GM18499 (cell line): Measurements from ENCODE around the gene CKB.

Experiments
- ATAC-seq: cut with Tn5 transposase; IDR thresholded peaks from one replicate; pipeline ENCODE4 v1.9.1; 2021; ENCODE audit warnings: moderate number of reproducible peaks; ENCODE audit not compliant: insufficient read depth, unreplicated experiment

CKB gene

DNA sequence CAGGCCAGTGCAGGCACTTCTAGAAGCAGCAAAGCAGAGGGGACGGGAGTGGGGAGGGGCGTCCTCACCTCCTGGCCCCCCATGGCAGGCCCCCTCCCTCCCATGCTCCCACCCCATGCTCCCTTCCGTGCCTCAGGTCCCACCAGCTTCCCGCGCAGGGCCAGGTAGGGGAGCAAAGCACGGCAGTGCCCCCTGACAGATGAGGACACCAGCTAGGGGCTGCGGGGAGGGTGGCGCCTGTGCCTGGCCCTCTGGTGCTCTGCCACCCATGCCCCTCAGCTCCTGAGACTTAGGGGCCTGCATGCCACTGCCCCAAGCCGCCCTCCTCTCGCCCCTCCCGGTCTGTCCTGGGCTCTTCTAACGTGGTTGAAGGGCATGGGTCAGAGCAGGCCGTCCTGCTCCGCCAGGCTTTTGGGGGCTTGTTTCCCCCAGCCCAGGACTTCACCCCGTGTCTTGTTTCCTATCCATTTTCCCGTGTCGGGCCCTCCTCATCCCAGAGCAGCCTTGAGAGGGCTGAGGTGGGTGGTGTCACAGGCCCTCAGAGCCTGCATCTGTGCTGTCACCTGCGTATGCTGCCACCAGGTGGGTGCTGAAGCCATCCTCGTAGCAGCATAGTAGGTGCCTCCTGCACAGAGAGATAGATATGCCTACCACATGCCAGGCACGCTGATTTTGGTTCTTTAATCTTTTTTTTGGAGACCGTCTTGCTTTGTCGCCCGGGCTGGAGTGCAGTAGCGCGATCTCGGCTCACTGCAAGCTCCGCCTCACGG lies 16.6 kb upstream of the CKB start:
- no peak for ATAC-seq

DNA sequence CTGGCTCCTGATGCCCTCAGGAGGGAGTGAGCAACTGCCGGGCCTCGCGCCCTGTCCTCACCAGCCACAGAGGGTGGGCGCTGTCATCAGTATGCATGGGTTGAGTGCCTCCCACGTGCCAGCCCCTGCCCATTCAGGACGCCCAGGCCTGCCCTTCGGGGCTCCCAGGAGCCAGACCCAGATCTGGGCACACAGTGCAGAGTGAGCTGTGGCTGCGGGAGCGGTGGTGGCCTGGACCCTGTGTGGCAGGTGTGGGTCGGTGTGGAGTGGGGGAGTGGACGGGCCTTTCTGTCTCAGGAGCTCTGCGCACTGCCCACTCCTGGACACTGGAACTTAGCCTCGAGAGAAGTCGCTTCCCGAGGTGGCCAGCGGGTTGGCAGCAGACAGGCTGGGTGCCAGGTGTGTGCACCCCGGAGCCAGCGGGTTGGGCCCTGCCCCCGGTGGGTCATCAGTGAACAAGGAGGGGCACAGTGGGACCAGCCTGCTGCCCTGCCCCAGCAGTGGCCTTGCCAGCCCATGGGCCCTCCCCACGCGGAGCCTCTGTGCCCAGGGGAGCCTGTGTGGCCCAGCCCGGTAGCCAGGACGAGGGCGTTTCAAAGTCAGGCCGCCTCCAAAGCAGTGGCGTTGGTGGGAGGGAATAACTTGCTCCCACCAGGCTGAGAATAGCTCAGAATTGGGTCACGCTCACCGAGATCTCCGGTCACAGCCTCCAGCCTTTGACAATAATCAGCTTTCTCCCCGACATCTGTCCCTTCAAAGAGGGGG lies 15.8 kb upstream of the CKB start:
- ATAC-seq = no peak

DNA sequence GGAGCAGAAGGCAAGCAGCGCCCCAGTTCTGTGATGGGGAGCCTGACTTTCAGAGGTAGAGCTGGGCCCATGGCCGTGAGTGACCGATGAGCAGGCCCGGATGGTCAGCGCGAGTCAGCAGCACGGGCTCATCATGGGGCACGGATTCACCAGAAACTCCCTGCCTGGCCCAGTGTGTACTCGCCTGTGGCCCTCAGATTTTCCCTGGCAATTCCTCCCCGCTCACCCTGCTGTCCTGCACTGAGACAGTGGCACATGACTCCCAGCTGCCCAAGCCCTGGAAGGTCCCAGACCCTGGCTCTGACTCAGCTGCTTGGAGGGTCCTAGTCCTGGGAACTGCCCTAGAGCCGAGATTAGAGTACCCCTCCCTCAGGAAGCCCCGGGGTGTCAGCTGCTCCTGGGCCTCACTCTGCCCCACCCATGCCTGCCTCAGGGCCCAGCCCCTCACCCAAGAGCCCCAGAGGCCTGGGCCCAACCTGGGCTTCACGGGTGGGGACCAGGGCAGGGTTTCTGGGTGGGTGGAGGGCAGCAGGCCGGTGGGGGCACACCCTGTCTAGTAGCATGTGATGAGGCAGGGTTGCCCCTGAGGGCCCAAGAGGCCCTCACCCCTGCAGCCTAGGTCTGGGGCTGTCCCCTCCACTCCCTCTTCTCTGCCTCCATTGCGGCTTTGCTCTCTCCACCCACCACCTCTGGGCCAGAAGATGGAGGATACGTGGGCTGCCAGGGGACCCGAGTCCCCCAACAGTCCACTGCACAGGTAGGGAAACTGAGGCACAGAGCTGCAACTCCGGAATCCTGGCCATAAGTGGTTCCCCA lies 14.8 kb upstream of the CKB start:
- ATAC-seq = no peak

DNA sequence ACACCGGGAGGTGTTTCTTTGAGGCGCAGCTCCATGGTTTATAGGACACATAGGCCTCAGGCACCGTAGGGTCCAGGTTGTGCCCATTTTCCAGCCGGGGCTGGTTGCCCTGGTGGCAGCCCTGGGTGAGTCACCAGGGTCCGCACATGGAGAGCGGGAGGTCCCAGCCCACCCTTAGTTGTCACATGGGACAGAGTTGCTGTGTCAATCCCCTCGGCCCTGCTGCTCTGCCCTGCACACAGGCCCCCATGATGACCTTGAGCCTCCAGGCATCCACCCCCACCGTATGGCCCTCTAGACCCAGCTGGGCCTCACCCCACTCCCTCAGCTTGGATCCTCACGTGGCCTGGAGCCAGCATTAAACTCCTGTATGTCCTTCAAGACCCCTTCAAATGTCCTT lies 14.1 kb upstream of the CKB start:
- ATAC-seq = no peak

DNA sequence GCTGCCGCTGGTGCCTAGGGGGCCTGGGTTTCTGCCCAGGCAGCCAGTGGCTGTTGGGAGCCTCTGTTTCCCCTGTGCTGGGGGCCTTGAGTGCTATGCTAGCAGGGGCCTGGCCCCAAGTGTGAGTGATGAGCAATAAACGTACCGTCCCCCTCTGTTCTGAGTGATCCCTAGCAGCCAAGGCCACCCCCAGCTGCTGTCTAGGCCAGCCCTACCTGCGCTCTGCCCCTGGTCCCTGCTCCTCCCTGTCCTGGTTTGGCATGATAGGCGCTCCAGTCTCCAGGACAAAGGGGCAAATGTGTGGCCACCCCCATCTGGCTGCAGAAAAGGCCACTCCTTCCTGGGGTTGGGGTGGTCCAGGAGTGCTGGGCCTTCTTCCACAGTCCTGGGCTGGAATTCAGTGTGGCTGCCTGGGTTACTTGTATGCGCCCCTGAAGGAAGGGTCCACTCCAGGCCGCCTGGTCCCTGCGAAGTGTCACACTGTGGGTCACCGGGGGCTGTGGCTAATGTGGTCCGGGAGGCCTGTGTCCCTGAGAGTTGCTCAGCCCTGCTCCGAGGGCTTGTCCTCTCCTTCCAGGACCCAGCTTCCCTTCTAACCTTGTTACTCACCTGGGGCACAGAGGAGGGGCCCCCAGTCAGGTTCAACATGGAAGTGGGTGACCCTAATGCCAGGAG lies 13.4 kb upstream of the CKB start:
- no peak for ATAC-seq

DNA sequence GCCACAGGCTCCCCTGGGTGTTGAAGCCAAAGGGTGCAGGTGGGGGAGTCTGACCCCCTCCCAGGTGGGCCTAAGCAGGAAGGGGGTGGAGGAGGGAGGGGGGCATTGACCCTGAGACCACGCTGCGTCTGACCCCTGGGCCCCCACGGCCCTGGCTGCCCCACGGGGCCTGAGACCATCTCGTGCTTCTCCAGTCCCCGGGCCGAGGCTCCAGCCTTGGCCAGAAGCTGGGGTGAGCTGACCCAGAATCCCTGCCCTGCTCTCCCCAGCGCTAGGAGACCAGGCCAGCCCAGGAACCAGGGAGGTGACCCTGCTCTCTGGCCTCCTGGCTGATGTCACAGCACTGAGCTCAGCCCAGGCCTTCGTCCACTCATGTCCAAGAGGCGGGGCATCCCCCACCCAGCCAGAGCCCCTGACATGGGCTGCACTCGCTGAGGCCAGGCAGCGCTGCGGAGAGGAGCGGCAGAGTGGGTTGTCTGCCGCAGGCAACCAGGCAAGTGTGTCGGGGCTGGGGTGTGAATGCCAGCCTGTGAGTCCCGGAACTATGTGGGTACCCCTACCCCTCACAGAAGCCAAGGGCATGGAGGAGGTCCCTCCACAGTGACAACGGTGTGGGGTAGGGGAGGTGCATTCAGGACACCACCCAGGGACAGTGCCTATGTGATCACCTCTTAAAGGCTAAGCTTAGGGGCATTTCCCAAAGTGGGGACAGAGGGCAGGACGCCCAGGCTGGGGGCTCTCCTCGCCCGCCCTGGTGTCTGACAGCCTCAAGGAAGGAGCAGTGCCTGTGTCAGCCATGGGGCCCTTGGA lies 12.7 kb upstream of the CKB start:
- no peak for ATAC-seq

DNA sequence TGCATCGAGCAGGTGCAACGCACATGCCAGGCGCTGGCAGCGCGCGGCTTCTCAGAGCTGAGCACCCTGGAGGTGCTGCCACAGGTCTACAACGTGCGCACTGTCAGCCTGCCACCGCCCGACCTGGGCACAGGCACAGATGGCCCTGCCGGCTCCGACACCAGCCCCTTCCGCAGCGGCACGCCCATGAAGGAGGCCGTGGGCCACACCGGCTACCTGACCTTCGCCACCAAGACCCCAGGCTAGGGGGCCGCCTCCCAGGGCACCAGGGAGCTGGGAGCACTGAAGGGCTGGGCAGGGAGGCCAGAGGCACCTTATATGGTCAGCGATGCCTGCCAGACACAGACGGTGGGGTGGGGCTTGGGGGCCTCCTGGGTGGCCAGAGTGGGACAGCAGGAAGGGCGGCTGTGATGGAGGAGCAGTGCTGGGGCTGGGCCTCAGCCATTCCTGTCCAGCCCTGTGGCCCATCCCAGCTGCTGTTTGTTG lies 12.0 kb upstream of the CKB start:
- ATAC-seq = no peak

DNA sequence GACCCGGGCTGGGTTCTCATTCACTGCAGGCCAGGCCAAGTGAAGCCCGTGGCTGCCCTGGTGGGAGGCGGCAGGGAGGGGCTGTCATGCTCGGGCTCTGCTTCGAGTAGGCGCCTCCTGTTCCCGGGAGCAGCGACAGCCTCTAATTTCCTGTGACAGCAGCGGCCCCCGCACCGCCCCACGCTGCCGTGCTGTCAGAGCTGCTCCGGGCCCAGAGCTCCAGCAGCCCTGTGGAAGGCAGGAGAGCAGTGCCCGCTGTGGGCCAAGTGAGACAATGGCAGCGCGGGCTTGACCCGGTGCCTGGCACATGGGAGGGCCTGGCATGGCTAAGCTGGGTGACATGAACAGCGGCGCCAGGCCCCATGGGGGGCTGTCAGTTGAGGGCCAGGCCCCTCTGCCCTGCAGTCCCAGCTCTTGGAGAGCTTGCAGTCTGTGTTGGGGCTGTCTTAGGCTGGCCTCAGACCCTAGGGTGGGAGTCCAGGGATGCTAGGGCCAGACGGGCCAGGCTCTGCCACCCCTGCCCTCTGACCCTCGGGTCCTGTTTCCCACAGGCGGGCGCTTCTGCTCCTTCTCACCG lies 11.5 kb upstream of the CKB start:
- ATAC-seq = no peak

DNA sequence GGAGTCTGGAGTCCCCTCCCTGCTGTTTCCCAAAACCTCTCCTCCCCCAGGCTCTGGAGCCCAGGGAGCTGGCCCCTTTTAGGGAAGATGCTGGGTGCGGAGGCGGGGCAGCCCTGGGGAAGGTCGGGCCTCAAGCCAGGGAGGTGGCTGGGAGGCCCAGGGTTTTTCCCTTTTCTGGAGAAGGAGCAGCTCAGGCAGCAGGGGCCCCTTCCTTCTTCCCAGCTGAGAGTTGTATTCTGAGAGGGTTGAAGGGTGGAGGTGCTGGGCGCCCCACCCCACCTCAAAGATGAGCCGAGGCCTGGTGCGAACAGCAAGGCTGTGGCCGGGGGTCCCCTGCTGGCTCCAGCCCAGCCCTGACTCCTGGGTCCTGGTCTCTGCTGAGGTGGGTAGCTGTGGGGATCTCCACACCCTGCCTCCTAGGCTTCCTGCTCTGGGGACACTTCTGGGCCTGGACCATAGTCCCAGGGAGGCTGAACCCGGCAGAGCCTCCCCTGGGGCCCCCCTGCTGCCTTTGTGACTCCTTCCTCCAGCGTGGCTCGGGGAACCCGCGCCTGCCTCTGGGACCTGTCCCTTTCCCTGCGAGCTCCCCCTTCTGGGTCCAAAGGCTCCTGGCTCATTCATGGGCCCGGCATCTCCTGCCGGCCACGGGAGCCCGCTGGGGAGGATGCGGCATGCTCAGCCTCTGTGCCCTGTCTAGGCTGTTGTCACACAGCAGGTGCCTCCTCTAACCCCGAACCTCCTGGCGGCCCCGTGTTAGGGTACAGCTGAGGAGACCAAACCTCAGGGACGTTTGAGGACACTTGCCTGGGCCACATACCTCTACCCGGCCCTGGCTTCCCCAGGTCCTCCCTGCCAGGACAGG lies 10.7 kb upstream of the CKB start:
- ATAC-seq = no peak

DNA sequence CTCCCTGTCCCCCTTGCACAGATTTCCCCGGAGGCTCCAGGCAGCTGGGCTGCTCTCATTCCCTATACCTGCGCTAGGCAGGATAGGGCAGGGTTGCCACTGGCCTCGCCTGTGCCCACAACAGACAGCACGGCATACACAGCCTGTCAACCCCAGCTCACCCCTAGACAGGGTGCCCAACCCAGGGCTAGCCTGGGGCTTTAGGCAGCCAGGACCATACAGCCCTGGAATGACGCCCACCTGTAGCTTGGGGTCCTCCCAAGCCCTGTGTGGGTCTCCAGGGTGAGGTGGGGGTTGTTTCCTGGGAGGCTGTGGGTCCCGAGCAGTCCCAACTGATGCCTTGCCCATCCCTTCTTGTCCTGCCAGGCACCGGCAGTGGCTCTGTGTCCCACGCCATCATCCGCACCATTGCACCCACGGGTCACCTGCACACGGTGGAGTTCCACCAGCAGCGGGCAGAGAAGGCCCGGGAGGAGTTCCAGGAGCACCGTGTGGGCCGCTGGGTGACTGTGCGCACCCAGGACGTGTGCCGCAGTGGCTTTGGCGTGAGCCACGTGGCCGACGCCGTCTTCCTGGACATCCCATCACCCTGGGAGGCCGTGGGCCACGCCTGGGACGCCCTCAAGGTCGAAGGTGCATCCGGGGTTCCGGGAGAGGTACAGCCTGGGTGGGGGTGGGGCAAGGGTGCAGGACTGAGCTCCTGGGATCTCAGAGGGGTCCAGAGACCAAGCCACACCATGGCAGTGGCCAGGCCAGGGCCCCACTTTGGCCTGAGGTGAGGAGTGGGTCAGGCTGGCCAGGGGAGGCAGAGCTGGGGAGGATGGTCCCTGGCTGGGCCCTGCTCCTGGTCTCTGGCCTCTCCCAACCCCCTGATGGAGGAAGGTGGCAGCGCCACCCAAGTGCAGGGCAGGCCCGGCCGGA lies 9.8 kb upstream of the CKB start:
- ATAC-seq = no peak

DNA sequence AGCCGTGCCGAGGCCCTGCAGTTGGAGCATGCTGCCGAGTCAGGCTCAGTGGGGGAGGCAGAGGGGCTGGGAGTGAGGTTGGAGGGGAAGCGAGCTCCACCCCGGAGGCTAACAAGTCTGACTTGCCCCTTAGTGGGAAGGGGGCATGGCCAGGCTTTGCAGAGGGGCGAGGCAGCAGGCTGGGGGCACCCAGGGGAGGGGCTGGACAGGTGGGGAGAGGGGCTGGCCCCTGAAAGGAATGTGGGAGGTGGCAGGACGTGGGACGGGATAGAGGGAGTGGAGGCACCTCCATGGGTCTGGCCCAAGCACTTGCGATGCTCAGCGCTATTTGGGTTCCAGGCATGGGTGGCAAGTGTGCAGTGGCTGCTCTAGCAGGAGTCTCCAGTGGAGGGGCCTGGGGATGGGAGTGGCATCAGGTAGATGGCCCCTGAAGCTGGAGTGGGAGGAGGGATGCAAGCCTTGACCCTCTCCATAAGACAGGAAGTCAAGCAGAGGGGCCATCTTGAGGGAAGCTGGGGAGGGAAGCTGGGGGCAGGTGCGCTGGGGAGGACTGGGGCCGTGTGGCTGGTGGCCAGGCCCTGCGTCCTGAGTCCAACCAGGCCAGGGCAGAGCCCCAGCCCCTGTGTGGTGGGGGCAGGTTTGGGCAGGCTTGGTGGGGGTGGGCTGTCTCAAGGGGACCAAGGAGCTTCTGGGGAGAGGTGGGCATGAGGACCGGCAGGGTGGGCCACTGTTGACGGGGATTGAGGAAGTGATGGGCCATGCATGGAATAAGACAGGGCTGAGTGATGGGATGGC lies 9.0 kb upstream of the CKB start:
- no peak for ATAC-seq

DNA sequence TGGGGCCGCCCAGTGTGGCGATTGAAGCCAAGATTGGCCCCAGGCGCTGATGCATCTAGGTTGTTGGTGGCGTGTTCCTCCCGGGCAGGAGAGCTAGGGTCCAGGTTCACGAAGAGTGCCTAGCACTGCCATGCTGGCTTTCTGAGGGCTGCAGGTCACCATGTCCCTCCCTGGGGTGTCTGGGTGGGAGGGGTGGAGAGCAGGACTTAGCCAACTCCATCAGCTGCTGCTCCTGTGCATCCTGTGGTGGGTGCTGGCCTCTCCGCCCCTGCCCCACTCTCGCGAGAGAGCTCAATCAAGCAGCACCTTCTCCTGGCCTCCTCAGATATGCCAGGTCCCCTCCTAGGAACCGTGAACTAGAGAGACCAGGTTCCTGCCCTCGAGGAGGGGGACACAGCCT lies 8.2 kb upstream of the CKB start:
- no peak for ATAC-seq

DNA sequence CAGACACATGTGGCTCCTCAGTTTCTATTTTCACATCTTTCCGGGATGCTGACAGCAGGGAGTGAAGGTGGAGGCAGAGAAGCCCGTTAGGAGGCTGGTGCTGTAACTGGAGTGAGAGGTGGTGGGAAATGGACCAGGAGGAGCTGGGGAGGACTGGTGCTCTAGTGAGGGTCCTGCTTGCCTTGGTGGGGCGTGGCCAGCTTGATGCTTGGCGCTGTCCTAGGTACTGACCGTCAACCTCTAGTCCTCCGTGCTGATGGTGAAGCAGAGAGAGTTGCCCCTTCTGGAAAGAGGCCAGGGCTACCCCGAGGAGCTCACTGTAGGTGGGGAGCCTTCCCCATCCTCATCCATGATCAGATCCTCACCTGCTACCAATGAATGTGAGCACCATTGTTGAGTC lies 7.8 kb upstream of the CKB start:
- no peak for ATAC-seq

DNA sequence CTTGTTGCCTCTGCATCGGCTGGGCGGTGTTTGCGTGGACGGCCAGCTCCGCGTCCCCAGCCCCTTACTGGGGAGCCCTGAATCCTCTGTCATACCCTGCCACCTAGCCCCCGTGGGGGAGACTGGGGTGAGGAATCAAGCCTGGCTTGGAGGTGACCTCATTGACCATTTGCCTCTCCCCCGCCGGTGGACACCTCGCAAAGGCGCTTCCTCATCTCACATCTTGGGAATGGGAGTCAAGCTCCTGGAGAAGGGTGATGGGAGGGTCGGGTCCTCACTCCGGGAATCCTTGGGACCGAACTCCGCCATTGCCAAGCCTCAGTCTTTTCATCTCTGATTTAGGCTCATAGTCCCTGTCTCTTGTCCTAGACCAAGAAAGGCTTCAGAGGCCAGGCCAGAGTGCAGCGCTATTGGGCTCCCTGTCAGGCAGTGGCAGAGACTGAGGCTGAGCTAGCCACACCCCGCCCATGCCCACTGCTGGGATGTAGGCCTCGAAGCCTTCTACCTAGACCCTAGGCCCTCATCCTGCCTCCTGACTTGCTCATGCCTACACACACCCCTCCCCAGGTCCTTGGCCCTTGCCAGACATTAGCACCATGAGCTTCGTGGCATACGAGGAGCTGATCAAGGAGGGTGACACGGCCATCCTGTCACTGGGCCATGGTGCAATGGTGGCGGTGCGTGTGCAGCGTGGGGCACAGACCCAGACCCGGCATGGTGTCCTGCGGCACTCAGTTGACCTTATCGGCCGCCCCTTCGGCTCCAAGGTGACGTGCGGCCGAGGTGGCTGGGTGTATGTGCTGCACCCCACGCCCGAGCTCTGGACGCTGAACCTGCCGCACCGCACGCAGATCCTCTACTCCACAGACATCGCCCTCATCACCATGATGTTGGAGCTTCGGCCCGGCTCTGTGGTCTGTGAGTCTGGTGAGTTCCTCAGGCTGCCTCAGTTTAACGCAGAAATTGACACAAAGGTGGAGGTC lies 7.0 kb upstream of the CKB start:
- ATAC-seq = no peak

DNA sequence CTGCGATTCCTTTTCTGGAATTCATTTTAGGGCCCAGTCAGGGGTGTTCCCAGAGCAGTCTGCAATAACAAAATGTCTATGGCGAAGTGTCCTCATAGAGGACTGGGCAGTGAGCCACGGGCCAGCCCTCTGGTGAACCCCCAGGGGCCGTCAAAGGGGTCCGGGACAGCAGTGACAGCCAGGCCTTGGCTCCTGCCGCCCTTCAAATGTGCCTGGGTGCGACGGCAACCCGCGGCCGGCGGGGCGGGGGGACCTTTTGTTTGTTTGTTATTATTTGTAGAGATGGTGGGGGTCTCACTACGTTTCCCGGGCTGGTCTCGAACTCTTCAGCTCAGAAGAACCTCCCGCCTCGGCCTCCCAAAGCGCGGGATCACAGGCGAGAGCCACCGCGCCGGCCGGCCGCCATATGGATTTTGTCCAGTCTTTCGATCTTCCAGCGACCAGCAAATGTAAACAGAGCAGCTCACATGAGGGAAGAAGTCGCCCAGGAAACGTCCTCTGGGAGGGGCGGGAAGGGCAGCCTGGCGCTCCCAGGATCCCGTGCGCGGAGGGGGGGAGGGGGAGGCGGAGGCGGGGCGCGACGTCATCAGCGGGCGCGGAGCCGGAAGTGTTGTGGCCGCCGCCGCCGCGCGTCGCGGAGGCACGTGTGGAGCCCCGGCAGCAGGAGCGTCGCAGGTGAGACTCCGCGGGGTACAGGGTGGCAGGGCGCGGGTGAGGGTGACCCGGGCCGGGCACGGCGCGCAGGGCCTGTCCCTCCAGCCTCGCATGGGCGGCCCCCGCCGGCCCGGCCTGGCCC lies 6.2 kb upstream of the CKB start, which contains the start of gene TRMT61A:
TRMT61A (plus strand) TSS at position 610 of the 796 bp plus-strand sequence. CDS start 783 bp downstream, outside the sequence.
- ATAC-seq = no peak
